ENCODE measurements around the gene ARHGAP6. TPM values are rescaled to one million over a fixed set of nuclear protein-coding genes. Genes with fewer than 3 reads are reported as not detected.

ARHGAP6 gene
- total and polyA plus RNA-seq, 2 donors from 2014 or later, result 6.0 to 20.4 TPM

GRCh38 chrX:11374570-11374969 is 291.1 kb downstream of the ARHGAP6 start:
- TF ChIP-seq CTCF (IDR thresholded peaks at IDR 0.05; ENCODE audit: borderline replicate concordance, extremely low read depth, insufficient read depth), result no peak
- peaks cover 3% of the 10 kb centered on the region for H3K27me3 ChIP-seq (ENCODE audit: control insufficient read depth, insufficient read depth, low read length)
- H3K36me3 ChIP-seq (ENCODE audit: control insufficient read depth in 2 of 3, insufficient read depth in 3 of 3, low read length in 3 of 3), result no peaks in the 10 kb centered on the region
- no peak for FAIRE-seq
- DNase-seq, result no peak
- peaks cover 0 to 3% (median 0%) of the 10 kb centered on the region in 3 donors for H3K9me3 ChIP-seq (ENCODE audit: control insufficient read depth in 2 of 3, insufficient read depth in 1 of 3, low read length in 3 of 3)
- H3K9ac ChIP-seq (ENCODE audit: low read length in 3 of 3), result no peak overlapping the region
- no peak overlapping the region for H3K4me3 ChIP-seq (ENCODE audit: low read length in 3 of 3)
- intact Hi-C loops (cut with DNase I), result no loop called here
- no peaks in the 10 kb centered on the region for H3K4me1 ChIP-seq (ENCODE audit: control insufficient read depth in 2 of 3, insufficient read depth in 2 of 3, low read depth in 1 of 3, low read length in 3 of 3)
- no peak overlapping the region for H3K27ac ChIP-seq (ENCODE audit: low read depth in 2 of 2, low read length in 2 of 2)

GRCh38 chrX:11371106-11371505 is 294.6 kb downstream of the ARHGAP6 start:
- H3K27me3 ChIP-seq (ENCODE audit: control insufficient read depth, insufficient read depth, low read length), result no peaks in the 10 kb centered on the region
- no peaks in the 10 kb centered on the region for H3K4me1 ChIP-seq (ENCODE audit: control insufficient read depth in 2 of 3, insufficient read depth in 2 of 3, low read depth in 1 of 3, low read length in 3 of 3)
- H3K36me3 ChIP-seq (ENCODE audit: control insufficient read depth in 2 of 3, insufficient read depth in 3 of 3, low read length in 3 of 3), result no peaks in the 10 kb centered on the region
- no peak overlapping the region for H3K4me3 ChIP-seq (ENCODE audit: low read length in 3 of 3)
- peaks cover 0 to 3% (median 0%) of the 10 kb centered on the region in 3 donors for H3K9me3 ChIP-seq (ENCODE audit: control insufficient read depth in 2 of 3, insufficient read depth in 1 of 3, low read length in 3 of 3)
- no peak for TF ChIP-seq CTCF (IDR thresholded peaks at IDR 0.05; ENCODE audit: borderline replicate concordance, extremely low read depth, insufficient read depth)
- no peak overlapping the region for H3K9ac ChIP-seq (ENCODE audit: low read length in 3 of 3)
- DNase-seq (no peak), FAIRE-seq (no peak)
- H3K27ac ChIP-seq (ENCODE audit: low read depth in 2 of 2, low read length in 2 of 2), result no peak overlapping the region
- intact Hi-C loops (cut with DNase I), result no loop called here

- Histone ChIP-seq H3K9me3 (ENCODE audit: control insufficient read depth in 2 of 3, insufficient read depth in 1 of 3, low read length in 3 of 3) (peaks cover 0 to 3% (median 0%) of the 10 kb centered on the region in 3 donors), H3K36me3 (ENCODE audit: control insufficient read depth in 2 of 3, insufficient read depth in 3 of 3, low read length in 3 of 3) (no peaks in the 10 kb centered on the region), H3K9ac (ENCODE audit: low read length in 3 of 3) (no peak overlapping the region), H3K27ac (ENCODE audit: low read depth in 2 of 2, low read length in 2 of 2) (no peak overlapping the region), H3K27me3 (ENCODE audit: control insufficient read depth, insufficient read depth, low read length) (no peaks in the 10 kb centered on the region), H3K4me3 (ENCODE audit: low read length in 3 of 3) (no peak overlapping the region), H3K4me1 (ENCODE audit: control insufficient read depth in 2 of 3, insufficient read depth in 2 of 3, low read depth in 1 of 3, low read length in 3 of 3) (no peaks in the 10 kb centered on the region)
- FAIRE-seq, result no peak
- no peak for TF ChIP-seq CTCF (IDR thresholded peaks at IDR 0.05; ENCODE audit: borderline replicate concordance, extremely low read depth, insufficient read depth)
- intact Hi-C loops (cut with DNase I), result no loop called here
- DNase-seq, result peak in 2 of 5 donors; percentile 16 to 18
Measured at GRCh38 chrX:11367609-11368430, 297.9 kb downstream of the ARHGAP6 start.

Data from kidney (tissue), 14 donors.